DOHH2 (cell line): Measurements from ENCODE around the gene SHISA7.

ENCODE experiments used
- CTCF ChIP-seq: fragments of 200-600 bp; sonication (generic); IDR thresholded peaks from one replicate; pipeline ENCODE4 v1.5.1; 2014; ENCODE audit warnings: antibody characterized with exemption, mild to moderate bottlenecking, low read depth, low read length; ENCODE audit not compliant: poor library complexity, severe bottlenecking
- EZH2phosphoT487 ChIP-seq: fragments of 200-600 bp; sonication (generic); IDR thresholded peaks from 2 replicates; pipeline ENCODE4 v1.6.1; 2017; ENCODE audit warnings: borderline replicate concordance, mild to moderate bottlenecking, antibody characterized with exemption, low read length, moderate library complexity, mixed read lengths

DNA sequence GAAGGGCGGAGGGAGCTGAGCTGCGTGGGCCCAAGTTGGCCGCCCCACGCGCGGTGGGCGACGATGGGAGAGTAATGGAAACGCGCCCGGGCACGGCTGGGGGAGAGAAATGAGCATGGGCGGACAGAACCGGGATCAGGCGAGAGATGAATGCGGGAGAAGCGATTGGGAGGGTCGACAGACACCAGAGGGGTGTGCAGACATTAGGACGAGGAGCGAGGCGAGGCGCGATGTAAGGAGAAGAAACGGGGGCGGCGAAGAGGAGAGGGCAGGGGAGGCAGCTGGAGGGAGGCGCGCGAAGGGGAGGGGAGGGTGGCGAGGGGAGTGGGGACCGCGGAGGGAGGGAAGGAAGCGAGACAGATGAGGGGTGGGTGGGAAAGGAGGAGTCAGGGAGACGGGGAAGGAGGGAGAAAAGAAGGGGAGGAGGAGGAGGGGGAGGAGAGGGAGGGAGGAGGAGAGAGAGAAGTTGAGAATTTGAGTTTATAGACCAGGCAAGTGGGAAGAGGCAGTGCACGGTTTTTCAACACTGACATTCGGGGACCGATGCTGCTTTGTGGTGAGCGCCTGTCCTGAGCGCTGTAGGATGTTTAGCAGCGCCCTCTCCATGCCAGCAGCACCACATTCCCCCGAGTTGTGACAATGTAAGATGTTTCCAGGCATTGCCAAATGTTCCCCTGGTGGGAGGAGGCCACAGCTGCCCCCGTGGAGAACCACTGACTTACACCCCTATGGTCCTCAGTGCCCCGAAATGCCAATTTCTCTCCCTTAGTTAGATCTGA, at the start of gene SHISA7:
- no peak for TF ChIP-seq EZH2phosphoT487
- TF ChIP-seq CTCF = no peak
